GM12878 (cell line): ENCODE measurements around the gene ACAP1. TPM values are rescaled to one million over a fixed set of nuclear protein-coding genes. Genes with fewer than 3 reads are reported as not detected.

Experiments
- ASH2L ChIP-seq: fragments of 300-600, 200-600 bp; sonication (generic); IDR thresholded peaks from 2 replicates; pipeline ENCODE4 v1.6.1; 2017; ENCODE audit warnings: low read depth, mild to moderate bottlenecking, borderline replicate concordance
- BHLHE40 ChIP-seq, 2 experiments: fragments of 450-650 bp in 1 of 2; IDR thresholded peaks; 2 replicates each; pipeline ENCODE4 v1.6.1; 2011 to 2017; ENCODE audit warnings: low read depth in 2 of 2, borderline replicate concordance in 1 of 2, improper control_type of control experiment in 1 of 2, low read length in 1 of 2, mild to moderate bottlenecking in 1 of 2
- CBX5 ChIP-seq: sonication (generic); IDR thresholded peaks from 2 replicates; pipeline ENCODE4 v1.6.1; 2016; ENCODE audit warnings: low read depth, moderate library complexity, mild to moderate bottlenecking, inconsistent platforms
- DPF2 ChIP-seq: fragments of 450-650 bp; IDR thresholded peaks from 2 replicates; pipeline ENCODE4 v1.6.1; 2017; ENCODE audit warnings: mild to moderate bottlenecking
- EED ChIP-seq: sonication (generic); IDR thresholded peaks from 2 replicates; pipeline ENCODE4 v1.6.1; 2016; ENCODE audit warnings: antibody characterized with exemption, low read depth
- FOXK2 ChIP-seq: fragments of 450-650 bp; IDR thresholded peaks from 2 replicates; pipeline ENCODE4 v1.6.1; 2017; ENCODE audit warnings: mild to moderate bottlenecking, moderate library complexity
- IKZF1 ChIP-seq: fragments of 450-650 bp; conservative IDR thresholded peaks from 2 replicates; pipeline ENCODE4 v1.6.1; 2017; ENCODE audit warnings: antibody characterized with exemption, mild to moderate bottlenecking
- NR2F1 ChIP-seq: fragments of 450-650 bp; conservative IDR thresholded peaks from 2 replicates; pipeline ENCODE4 v1.6.1; 2017; ENCODE audit warnings: mild to moderate bottlenecking
- RAD21 ChIP-seq: IDR thresholded peaks from 2 replicates; pipeline ENCODE4 v1.6.1; 2011; ENCODE audit warnings: mild to moderate bottlenecking, low read depth, low read length, moderate library complexity; ENCODE audit not compliant: insufficient read depth
- SMAD5 ChIP-seq: IDR thresholded peaks from 2 replicates; pipeline ENCODE4 v1.6.1; 2016; ENCODE audit warnings: antibody characterized with exemption, low read depth
- TCF7 ChIP-seq: IDR thresholded peaks from 2 replicates; pipeline ENCODE4 v1.6.1; 2014; ENCODE audit warnings: antibody characterized with exemption, borderline replicate concordance
- YBX1 ChIP-seq: fragments of 450-650 bp; IDR thresholded peaks from 2 replicates; pipeline ENCODE4 v1.6.1; 2016; ENCODE audit warnings: antibody characterized with exemption
- ZBED1 ChIP-seq: IDR thresholded peaks from 2 replicates; pipeline ENCODE4 v1.6.1; 2016; ENCODE audit warnings: borderline replicate concordance
- ZBTB4 ChIP-seq: fragments of 450-650 bp; formaldehyde crosslinking; IDR thresholded peaks from 2 replicates; pipeline ENCODE4 v1.4.0; 2022; ENCODE audit warnings: mild to moderate bottlenecking, moderate library complexity
- ZNF384 ChIP-seq: IDR thresholded peaks from 2 replicates; pipeline ENCODE4 v1.6.1; 2012; ENCODE audit warnings: low read depth, mild to moderate bottlenecking, low read length, improper control_type of control experiment, borderline replicate concordance
- ZNF622 ChIP-seq: fragments of 450-650 bp; IDR thresholded peaks from 2 replicates; pipeline ENCODE4 v1.6.1; 2017; ENCODE audit warnings: mild to moderate bottlenecking, inconsistent platforms
- polyA plus RNA-seq, 11 experiments: library from polyadenylated mRNA; depleted of rRNA in 4 of 11; unstranded in 6 of 11; stranded (reverse) in 5 of 11; fragments of >200 nt; fragmentation: Nextera tagmentation in 4 of 11; fragmentation: Illumina TruSeq in 1 of 11; extraction: Ambion mirVana in 4 of 11; extraction: Trizol in 1 of 11; gene quantifications; 1 replicate in 1 of 11; 2 replicates in 10 of 11; pipeline versions ENCODE4 v1.2.1 to v1.2.3, GENCODE V29; 2011 to 2016; ENCODE audit warnings: inconsistent platforms in 2 of 11, missing spikeins in 2 of 11, low read depth in 1 of 11
- total RNA-seq, 4 experiments: library from RNA; depleted of rRNA in 3 of 4; stranded (reverse); fragments of >200 nt in 3 of 4; fragmentation: Illumina TruSeq in 1 of 4; extraction: Trizol in 1 of 4; gene quantifications; 2 replicates each; pipeline versions ENCODE4 v1.2.1 to v1.2.3, GENCODE V29; 2013 to 2021
- TF ChIP-seq, protein P1 (sequence below): IDR thresholded peaks from 2 replicates; pipeline ENCODE4 v1.6.1; 2011; ENCODE audit warnings: low read depth, low read length, improper control_type of control experiment, borderline replicate concordance
- TF ChIP-seq, protein P2 (sequence below): fragments of 450-650 bp; IDR thresholded peaks from 2 replicates; pipeline ENCODE4 v1.6.1; 2017; ENCODE audit warnings: mild to moderate bottlenecking
- TF ChIP-seq, protein P3 (sequence below): IDR thresholded peaks from 2 replicates; pipeline ENCODE4 v1.6.1; 2011; ENCODE audit warnings: borderline replicate concordance, low read depth, mild to moderate bottlenecking, moderate library complexity, low read length; ENCODE audit not compliant: insufficient read depth, poor library complexity, severe bottlenecking
- TF ChIP-seq, protein P4 (sequence below): fragments of 150-350 bp; IDR thresholded peaks from 2 replicates; pipeline ENCODE4 v1.6.1; 2016; ENCODE audit warnings: low read depth, low read length

The ACAP1 gene
- total and polyA plus RNA-seq, 10 of the 15 experiments (the other 5 are each of a cell fraction or from before 2014, with no cell fraction given): 5.7 to 245 (median 118) TPM

- TF ChIP-seq, protein P1, sequence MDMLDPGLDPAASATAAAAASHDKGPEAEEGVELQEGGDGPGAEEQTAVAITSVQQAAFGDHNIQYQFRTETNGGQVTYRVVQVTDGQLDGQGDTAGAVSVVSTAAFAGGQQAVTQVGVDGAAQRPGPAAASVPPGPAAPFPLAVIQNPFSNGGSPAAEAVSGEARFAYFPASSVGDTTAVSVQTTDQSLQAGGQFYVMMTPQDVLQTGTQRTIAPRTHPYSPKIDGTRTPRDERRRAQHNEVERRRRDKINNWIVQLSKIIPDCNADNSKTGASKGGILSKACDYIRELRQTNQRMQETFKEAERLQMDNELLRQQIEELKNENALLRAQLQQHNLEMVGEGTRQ: no peak
- TF ChIP-seq FOXK2 (no peak), ZNF384 (no peak), ZBED1 (no peak), CBX5 (no peak), BHLHE40 (IDR thresholded peaks at IDR 0.05; ENCODE audit: borderline replicate concordance in 1 of 2, low read depth in 2 of 2, low read length in 1 of 2) (peak; percentile 27 to 45; a peak in 3 of 4 replicates), EED (no peak), IKZF1 (peak; percentile 79), DPF2 (no peak), ZNF622 (no peak), YBX1 (no peak), ZBTB4 (no peak), TCF7 (no peak), NR2F1 (peak; percentile 40; the same call in 1 of the 2 replicates), RAD21 (no peak), SMAD5 (peak; percentile 35; the same call in 1 of the 2 replicates), ASH2L (no peak)
- TF ChIP-seq, protein P2, sequence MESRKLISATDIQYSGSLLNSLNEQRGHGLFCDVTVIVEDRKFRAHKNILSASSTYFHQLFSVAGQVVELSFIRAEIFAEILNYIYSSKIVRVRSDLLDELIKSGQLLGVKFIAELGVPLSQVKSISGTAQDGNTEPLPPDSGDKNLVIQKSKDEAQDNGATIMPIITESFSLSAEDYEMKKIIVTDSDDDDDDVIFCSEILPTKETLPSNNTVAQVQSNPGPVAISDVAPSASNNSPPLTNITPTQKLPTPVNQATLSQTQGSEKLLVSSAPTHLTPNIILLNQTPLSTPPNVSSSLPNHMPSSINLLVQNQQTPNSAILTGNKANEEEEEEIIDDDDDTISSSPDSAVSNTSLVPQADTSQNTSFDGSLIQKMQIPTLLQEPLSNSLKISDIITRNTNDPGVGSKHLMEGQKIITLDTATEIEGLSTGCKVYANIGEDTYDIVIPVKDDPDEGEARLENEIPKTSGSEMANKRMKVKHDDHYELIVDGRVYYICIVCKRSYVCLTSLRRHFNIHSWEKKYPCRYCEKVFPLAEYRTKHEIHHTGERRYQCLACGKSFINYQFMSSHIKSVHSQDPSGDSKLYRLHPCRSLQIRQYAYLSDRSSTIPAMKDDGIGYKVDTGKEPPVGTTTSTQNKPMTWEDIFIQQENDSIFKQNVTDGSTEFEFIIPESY: peak; percentile 72; the same call in 1 of the 2 replicates
- TF ChIP-seq, protein P3, sequence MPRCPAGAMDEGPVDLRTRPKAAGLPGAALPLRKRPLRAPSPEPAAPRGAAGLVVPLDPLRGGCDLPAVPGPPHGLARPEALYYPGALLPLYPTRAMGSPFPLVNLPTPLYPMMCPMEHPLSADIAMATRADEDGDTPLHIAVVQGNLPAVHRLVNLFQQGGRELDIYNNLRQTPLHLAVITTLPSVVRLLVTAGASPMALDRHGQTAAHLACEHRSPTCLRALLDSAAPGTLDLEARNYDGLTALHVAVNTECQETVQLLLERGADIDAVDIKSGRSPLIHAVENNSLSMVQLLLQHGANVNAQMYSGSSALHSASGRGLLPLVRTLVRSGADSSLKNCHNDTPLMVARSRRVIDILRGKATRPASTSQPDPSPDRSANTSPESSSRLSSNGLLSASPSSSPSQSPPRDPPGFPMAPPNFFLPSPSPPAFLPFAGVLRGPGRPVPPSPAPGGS: no peak
- TF ChIP-seq, protein P4, sequence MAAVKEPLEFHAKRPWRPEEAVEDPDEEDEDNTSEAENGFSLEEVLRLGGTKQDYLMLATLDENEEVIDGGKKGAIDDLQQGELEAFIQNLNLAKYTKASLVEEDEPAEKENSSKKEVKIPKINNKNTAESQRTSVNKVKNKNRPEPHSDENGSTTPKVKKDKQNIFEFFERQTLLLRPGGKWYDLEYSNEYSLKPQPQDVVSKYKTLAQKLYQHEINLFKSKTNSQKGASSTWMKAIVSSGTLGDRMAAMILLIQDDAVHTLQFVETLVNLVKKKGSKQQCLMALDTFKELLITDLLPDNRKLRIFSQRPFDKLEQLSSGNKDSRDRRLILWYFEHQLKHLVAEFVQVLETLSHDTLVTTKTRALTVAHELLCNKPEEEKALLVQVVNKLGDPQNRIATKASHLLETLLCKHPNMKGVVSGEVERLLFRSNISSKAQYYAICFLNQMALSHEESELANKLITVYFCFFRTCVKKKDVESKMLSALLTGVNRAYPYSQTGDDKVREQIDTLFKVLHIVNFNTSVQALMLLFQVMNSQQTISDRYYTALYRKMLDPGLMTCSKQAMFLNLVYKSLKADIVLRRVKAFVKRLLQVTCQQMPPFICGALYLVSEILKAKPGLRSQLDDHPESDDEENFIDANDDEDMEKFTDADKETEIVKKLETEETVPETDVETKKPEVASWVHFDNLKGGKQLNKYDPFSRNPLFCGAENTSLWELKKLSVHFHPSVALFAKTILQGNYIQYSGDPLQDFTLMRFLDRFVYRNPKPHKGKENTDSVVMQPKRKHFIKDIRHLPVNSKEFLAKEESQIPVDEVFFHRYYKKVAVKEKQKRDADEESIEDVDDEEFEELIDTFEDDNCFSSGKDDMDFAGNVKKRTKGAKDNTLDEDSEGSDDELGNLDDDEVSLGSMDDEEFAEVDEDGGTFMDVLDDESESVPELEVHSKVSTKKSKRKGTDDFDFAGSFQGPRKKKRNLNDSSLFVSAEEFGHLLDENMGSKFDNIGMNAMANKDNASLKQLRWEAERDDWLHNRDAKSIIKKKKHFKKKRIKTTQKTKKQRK: no peak
Measured at GRCh38 chr17:7329374-7329996, 6.8 kb upstream of the ACAP1 start (continued).
